Germinal center (tissue), 1 donor: ENCODE measurements around the gene KRTCAP2.

Experiments used
- DNase-seq: peaks from one replicate; pipeline ENCODE4 v3.0.0; 2012; ENCODE audit warnings: mixed read lengths, low spot score

The KRTCAP2 gene

GRCh38 chr1:155133799-155134281 is 39.3 kb downstream of the KRTCAP2 start:
- no peak for DNase-seq

GRCh38 chr1:155131856-155132255 is 41.2 kb downstream of the KRTCAP2 start:
- DNase-seq, result no peak

- no peak for DNase-seq
Measured at GRCh38 chr1:155131285-155131684, 41.8 kb downstream of the KRTCAP2 start.

DNA sequence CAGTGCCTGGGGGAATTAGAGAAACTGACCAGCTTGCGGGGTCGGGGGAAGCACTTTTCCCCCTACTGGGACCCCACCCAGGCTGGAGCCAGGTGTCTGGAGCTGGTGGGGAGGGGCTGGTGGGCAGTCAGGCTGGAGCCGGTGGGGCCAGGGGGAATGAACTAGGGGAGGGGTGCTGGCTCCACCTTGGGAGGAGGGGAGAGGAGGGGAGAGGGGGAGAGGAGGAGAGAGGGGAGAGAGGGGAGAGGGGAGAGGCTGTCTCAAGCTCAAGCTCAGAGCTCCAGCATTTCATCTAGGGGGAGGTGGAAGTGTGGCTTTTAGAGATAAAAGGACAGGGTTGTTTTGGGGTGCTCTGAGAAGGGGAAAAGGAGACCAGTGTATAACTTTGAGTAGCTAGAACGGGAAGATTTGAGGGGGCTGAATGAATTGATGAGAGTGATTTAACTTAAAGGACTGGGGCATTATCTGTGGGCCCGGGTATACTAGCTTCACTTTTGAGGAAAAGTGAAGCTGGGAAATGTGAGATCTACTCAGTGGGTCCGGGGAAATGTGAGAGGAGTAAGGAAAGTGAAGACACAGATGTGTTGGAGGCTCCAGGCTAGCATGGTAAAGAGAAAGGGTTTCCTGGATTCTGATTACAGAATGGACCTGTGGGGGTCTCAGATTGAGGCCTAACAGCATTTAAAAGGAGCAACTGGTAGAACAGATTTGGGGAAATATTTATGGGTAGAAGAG is 42.7 kb downstream of the KRTCAP2 start:
- no peak for DNase-seq

- no peak for DNase-seq
Measured at GRCh38 chr1:155128755-155129473, 44.2 kb downstream of the KRTCAP2 start.

DNA sequence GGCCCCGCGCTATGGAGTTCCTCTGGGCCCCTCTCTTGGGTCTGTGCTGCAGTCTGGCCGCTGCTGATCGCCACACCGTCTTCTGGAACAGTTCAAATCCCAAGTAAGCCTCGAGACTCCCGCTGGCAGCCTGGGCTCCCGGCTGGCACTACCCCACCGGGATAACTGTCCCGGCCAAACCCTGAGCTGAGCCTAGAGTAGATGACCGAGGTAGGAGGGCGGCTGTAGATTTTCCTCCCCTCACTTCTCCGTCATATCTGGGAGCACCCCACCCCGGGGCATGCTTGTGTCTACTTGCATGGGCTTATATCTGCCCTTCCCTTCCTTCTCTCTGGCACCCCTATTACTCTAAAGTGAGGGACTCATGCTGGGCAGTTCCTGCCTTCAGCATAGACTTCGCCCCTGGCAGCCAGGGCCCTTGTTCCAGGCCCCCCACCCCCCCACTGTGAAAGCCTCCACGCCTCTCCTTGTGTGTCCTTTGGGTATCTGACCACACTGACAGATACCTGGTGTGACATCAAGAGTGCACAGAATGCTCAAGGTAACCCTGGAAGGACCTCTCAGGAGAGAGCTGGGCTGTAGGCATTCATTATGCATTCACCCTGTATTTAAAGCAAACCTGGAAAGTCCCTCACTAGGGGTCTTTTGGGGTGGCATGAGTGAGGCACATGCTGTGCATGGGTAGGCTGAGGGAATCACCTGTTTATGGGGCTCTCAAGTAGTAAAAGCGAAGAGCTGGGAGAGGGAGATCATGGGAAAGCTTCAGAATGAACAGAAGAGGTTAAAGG is 44.9 kb downstream of the KRTCAP2 start:
- DNase-seq, result no peak

- no peak for DNase-seq
Measured at GRCh38 chr1:155127105-155127966, 45.8 kb downstream of the KRTCAP2 start, which contains the start of gene EFNA1. Gene EFNA1 (plus strand): TSS chr1:155127876. CDS start chr1:155127978, 102 bp downstream.

DNA sequence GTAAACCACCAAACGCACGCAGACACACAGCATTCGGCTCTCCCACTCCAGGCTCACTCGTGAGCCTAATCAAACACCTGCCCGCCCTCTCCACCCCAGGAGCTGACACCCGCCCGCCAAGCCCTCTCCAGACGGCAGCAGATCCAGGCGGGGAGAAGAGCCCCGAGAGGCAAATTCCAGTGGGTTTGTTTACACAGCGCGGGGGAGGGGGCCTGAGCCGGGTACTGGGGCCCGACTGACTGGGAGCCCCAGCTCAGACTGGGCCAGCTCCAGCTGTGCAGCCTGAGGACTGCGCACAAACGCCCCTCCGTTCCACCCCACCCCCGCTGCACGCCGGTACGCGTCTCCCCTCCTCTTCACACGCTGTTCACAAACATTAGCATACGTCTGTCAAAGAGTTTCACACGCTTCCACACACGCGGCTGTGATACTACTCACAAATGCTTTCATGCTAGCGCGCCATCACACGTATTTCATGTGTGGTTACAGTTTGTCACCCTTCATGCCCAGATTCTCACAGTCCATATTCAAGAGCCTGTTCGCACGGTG is 46.5 kb downstream of the KRTCAP2 start:
- no peak for DNase-seq

GRCh38 chr1:155125946-155126555 is 47.1 kb downstream of the KRTCAP2 start:
- no peak for DNase-seq

GRCh38 chr1:155125511-155125945 is 47.6 kb downstream of the KRTCAP2 start:
- DNase-seq, result no peak

GRCh38 chr1:155124503-155125463 is 48.3 kb downstream of the KRTCAP2 start:
- DNase-seq, result no peak

DNA sequence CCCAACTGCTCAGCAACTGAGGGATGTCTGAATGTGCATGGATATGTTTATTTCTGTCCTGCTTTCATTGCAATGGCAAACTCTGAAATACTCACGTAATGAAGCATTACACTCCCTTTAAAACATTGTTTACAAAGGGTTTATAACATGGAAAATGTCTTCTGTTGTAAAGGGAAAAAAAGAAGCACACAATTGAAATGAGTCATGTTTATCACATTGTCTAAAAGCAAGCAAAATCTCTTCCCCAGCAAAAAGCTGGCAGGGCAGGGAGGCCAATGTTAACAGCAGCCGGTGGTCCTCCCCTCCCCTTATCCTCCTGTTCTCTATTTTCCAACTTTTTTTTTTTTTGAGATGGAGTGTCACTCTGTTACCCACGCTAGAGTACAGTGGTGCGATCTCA is 49.3 kb downstream of the KRTCAP2 start:
- DNase-seq, result no peak

GRCh38 chr1:155122308-155122707 is 50.8 kb downstream of the KRTCAP2 start:
- DNase-seq, result no peak

- DNase-seq, result no peak
Measured at GRCh38 chr1:155121249-155121648, 51.9 kb downstream of the KRTCAP2 start.

DNA sequence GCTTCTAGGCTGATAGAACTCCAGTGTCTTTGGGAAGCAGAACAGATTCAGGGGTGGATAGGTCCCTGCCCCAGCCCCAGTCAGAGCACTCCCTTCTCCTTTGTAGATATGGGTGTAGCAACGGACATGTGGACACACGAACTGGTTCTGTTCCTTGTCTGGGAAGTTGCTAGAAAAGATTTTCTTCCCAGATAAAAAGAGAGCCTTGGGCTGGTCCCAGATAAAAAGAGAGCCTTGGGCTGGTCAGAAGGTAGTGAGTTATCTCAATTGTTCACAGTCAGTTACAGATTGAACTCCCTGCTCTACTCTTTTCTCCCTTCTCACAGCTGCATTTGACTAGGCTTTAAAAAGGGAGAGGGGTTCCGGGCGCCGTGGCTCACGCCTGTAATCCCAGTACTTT is 52.9 kb downstream of the KRTCAP2 start:
- no peak for DNase-seq
